ENCODE results near the gene LPP.

DNA sequence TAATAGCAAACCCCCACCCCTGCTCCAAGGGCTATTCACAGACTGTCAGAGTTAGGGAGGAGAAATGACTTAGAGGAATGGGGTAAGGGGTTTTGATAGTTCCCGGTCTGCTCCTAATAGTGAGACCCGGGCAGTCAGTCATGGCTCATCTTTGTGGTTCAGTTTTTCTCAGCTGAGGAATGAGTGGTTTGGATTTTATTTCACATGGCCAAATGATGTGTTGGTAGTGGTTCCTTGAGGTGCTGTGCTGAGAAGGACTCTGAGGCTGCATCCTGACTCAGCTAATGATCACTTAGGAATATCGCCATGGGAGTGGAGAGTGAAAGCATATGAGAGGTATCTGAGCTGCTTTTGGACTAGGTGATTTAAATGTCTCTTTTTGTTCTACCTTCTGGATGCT lies 80.2 kb downstream of the LPP start:
- TF ChIP-seq MXI1 (IDR thresholded peaks at IDR 0.05; ENCODE audit: low read depth, low read length) (no peak), JUND (IDR thresholded peaks at IDR 0.05; ENCODE audit: low read depth, low read length) (no peak), EP300 (IDR thresholded peaks at IDR 0.05; ENCODE audit: borderline replicate concordance in 1 of 2, control insufficient read depth in 1 of 2, low read depth in 2 of 2, low read length in 2 of 2) (no peak), POLR2A (IDR thresholded peaks at IDR 0.05; ENCODE audit: low read depth, low read length) (no peak), CEBPB (IDR thresholded peaks at IDR 0.05; ENCODE audit: borderline replicate concordance in 1 of 2, low read depth in 2 of 2, low read length in 2 of 2) (no peak), ZNF274 (IDR thresholded peaks at IDR 0.05; ENCODE audit: insufficient read depth, insufficient read length) (no peak), EZH2 (IDR thresholded peaks at IDR 0.05; ENCODE audit: borderline replicate concordance, control insufficient read depth, low read depth, low read length) (no peak), ESRRA (IDR thresholded peaks at IDR 0.05; ENCODE audit: low read length) (no peak)
- TF ChIP-seq, protein P1, sequence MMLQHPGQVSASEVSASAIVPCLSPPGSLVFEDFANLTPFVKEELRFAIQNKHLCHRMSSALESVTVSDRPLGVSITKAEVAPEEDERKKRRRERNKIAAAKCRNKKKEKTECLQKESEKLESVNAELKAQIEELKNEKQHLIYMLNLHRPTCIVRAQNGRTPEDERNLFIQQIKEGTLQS (IDR thresholded peaks at IDR 0.05; ENCODE audit: borderline replicate concordance, extremely low read depth, low read depth, low read length) = no peak
- TF ChIP-seq, protein P2, sequence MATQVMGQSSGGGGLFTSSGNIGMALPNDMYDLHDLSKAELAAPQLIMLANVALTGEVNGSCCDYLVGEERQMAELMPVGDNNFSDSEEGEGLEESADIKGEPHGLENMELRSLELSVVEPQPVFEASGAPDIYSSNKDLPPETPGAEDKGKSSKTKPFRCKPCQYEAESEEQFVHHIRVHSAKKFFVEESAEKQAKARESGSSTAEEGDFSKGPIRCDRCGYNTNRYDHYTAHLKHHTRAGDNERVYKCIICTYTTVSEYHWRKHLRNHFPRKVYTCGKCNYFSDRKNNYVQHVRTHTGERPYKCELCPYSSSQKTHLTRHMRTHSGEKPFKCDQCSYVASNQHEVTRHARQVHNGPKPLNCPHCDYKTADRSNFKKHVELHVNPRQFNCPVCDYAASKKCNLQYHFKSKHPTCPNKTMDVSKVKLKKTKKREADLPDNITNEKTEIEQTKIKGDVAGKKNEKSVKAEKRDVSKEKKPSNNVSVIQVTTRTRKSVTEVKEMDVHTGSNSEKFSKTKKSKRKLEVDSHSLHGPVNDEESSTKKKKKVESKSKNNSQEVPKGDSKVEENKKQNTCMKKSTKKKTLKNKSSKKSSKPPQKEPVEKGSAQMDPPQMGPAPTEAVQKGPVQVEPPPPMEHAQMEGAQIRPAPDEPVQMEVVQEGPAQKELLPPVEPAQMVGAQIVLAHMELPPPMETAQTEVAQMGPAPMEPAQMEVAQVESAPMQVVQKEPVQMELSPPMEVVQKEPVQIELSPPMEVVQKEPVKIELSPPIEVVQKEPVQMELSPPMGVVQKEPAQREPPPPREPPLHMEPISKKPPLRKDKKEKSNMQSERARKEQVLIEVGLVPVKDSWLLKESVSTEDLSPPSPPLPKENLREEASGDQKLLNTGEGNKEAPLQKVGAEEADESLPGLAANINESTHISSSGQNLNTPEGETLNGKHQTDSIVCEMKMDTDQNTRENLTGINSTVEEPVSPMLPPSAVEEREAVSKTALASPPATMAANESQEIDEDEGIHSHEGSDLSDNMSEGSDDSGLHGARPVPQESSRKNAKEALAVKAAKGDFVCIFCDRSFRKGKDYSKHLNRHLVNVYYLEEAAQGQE (IDR thresholded peaks at IDR 0.05; ENCODE audit: low read depth, low read length) = no peak
- TF ChIP-seq, protein P3, sequence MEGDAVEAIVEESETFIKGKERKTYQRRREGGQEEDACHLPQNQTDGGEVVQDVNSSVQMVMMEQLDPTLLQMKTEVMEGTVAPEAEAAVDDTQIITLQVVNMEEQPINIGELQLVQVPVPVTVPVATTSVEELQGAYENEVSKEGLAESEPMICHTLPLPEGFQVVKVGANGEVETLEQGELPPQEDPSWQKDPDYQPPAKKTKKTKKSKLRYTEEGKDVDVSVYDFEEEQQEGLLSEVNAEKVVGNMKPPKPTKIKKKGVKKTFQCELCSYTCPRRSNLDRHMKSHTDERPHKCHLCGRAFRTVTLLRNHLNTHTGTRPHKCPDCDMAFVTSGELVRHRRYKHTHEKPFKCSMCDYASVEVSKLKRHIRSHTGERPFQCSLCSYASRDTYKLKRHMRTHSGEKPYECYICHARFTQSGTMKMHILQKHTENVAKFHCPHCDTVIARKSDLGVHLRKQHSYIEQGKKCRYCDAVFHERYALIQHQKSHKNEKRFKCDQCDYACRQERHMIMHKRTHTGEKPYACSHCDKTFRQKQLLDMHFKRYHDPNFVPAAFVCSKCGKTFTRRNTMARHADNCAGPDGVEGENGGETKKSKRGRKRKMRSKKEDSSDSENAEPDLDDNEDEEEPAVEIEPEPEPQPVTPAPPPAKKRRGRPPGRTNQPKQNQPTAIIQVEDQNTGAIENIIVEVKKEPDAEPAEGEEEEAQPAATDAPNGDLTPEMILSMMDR (IDR thresholded peaks at IDR 0.05 in 2 of 3, conservative IDR thresholded peaks at IDR 0.05 in 1 of 3; ENCODE audit: control insufficient read depth in 2 of 3, extremely low read depth in 1 of 3, insufficient read depth in 1 of 3, low read depth in 3 of 3, low read length in 3 of 3) = no peak

Data from GM12878 (cell line).